WERI-Rb-1 (cell line): ENCODE results near the gene TAF8.

Experiments
- DNase-seq: peaks from one replicate; pipeline ENCODE4 v3.0.0-alpha.2; 2020
- H3K27ac ChIP-seq: fragments of 250-450 bp; sonication (Bioruptor Pico); 2 replicates; pipeline ENCODE4 v1.5.1; 2020; ENCODE audit warnings: mild to moderate bottlenecking, moderate library complexity
- H3K27me3 ChIP-seq: fragments of 250-450 bp; sonication (Bioruptor Pico); 2 replicates; pipeline ENCODE4 v1.5.1; 2021; ENCODE audit warnings: mild to moderate bottlenecking, low read depth, moderate library complexity; ENCODE audit not compliant: insufficient read depth, severe bottlenecking
- H3K36me3 ChIP-seq: fragments of 250-450 bp; sonication (Bioruptor Pico); 2 replicates; pipeline ENCODE4 v1.5.1; 2020; ENCODE audit warnings: mild to moderate bottlenecking, moderate library complexity
- H3K4me3 ChIP-seq: 2 replicates; pipeline ENCODE4 v1.5.1; 2011; ENCODE audit warnings: low read depth, mild to moderate bottlenecking, control low read depth, low read length
- H3K9me3 ChIP-seq: fragments of 250-450 bp; sonication (Bioruptor Pico); 2 replicates; pipeline ENCODE4 v1.5.1; 2021; ENCODE audit warnings: mild to moderate bottlenecking, moderate library complexity; ENCODE audit not compliant: severe bottlenecking
- TF ChIP-seq, protein P1 (sequence below): IDR thresholded peaks from 2 replicates; pipeline ENCODE4 v1.5.1; 2011; ENCODE audit warnings: low read depth, mild to moderate bottlenecking, control low read depth, inconsistent platforms, low read length

The TAF8 gene

DNA sequence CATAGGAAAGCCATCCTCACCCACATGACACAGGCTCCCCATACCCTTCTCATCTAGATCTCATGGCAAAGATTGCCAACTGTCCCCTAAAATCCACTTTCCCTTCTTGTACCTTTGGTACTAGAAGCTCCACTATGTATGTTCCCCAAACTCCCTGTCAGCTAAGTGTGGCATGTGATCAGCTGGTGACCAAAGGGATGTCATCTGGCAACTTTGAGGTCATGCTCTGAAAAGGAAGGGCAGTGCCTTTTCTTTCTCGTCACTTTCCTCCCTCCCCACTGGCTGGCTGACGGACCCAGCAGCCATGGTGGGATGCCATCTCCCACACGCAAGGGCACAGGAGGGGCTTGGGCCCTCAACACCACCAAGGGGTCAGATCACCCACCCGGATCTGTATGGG lies 23.8 kb upstream of the TAF8 start:
- Histone ChIP-seq H3K9me3 (no peaks in the 10 kb centered on the region), H3K27ac (no peak overlapping the region; the same call in 1 of the 2 replicates), H3K4me3 (no peak overlapping the region), H3K27me3 (no peaks in the 10 kb centered on the region), H3K36me3 (no peaks in the 10 kb centered on the region)
- TF ChIP-seq, protein P1, sequence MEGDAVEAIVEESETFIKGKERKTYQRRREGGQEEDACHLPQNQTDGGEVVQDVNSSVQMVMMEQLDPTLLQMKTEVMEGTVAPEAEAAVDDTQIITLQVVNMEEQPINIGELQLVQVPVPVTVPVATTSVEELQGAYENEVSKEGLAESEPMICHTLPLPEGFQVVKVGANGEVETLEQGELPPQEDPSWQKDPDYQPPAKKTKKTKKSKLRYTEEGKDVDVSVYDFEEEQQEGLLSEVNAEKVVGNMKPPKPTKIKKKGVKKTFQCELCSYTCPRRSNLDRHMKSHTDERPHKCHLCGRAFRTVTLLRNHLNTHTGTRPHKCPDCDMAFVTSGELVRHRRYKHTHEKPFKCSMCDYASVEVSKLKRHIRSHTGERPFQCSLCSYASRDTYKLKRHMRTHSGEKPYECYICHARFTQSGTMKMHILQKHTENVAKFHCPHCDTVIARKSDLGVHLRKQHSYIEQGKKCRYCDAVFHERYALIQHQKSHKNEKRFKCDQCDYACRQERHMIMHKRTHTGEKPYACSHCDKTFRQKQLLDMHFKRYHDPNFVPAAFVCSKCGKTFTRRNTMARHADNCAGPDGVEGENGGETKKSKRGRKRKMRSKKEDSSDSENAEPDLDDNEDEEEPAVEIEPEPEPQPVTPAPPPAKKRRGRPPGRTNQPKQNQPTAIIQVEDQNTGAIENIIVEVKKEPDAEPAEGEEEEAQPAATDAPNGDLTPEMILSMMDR = no peak
- no peak for DNase-seq

DNA sequence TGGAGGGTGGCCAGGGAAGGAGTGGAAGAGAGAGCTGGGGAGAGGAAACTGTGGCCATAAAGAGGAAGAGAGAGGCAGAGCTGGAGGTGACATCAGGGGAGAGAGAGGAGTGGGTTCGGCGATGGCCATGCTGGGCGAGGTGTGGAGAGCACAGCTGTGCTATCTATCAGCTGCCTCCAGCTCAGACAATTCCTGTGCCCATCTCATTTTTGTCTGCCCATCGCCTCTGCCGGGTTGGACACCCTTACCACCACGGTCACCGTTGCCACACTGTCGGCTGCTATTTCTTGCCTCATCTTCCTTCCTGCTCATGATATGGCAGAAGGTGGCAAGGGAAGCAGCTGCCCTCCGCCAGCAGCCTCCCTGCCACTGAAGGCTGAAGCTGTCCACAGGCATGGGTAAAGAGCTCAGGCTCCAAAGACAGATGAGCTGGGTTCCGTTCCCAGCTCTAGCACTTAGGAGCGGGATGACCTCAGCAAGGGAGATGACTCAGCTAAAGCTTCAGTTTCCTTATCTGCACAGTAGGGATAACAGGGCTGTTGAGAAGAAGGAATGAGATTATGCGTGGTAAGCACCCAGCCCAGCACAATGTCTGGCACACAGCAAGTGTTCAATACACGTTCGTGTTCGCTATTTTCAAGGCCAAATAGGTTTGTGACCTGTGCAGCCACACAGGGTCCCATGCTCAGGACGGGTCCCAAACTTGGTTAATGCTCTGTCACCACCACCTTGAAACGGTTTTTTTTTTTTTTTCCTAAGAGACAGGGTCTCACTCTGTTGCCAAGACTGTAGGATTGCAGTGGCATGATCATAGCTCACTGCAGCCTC lies 21.9 kb upstream of the TAF8 start:
- H3K4me3 ChIP-seq = no peak overlapping the region
- TF ChIP-seq, protein P1 = no peak
- no peak overlapping the region for H3K27ac ChIP-seq
- no peaks in the 10 kb centered on the region for H3K36me3 ChIP-seq
- no peaks in the 10 kb centered on the region for H3K27me3 ChIP-seq
- DNase-seq = no peak
- H3K9me3 ChIP-seq = no peaks in the 10 kb centered on the region

DNA sequence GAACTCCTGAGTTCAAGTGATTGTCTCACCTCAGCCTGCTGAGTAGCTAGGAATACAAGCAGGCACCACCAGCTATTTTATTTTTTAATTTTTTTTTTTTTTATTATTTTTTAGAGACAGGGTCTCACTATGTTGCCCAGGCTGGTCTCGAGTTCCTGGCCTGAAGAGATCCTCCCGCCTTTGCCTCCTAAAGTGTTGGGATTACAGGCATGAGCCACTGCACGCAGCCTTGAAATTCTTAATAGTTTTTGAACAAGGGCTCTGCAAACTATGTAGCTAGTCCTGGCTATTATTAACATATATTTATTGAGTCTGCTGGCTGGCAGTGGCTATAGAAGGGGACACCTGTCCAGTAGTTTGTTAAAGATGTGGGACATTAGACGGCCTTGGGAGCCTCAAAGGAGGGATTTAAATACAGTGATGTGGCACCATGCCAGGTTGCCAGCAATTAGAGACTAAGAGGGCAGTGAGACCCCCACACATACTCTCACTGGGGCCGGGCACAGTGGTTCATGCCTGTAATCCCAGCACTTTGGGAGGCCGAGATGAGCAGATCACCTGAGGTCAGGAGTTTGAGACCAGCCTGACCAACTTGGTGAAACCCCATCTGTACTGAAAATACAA lies 21.1 kb upstream of the TAF8 start:
- Histone ChIP-seq H3K27me3 (no peaks in the 10 kb centered on the region), H3K27ac (no peak overlapping the region; the same call in 1 of the 2 replicates), H3K4me3 (no peak overlapping the region), H3K36me3 (no peaks in the 10 kb centered on the region), H3K9me3 (no peaks in the 10 kb centered on the region)
- TF ChIP-seq, protein P1 = no peak
- DNase-seq = no peak

DNA sequence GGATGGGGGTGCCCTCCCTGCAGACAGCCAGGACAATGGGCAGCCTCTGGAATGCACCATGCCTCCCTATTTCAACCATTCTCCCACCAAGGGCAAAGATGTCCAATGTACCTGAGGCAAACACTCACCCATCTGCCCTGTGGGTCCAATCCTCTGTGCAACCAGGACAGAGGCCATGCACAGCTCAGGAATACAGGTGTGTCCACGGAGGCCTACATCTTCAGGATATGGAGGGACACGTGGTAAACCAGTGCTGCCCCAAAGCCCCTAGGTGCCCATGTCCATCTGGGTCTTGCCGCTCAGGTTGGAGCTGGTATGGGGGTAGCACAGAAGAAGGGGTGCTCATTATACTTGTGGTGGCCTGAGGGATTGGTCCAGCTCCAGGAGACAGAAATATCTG lies 20.4 kb upstream of the TAF8 start:
- H3K4me3 ChIP-seq = no peak overlapping the region
- no peaks in the 10 kb centered on the region for H3K27me3 ChIP-seq

DNA sequence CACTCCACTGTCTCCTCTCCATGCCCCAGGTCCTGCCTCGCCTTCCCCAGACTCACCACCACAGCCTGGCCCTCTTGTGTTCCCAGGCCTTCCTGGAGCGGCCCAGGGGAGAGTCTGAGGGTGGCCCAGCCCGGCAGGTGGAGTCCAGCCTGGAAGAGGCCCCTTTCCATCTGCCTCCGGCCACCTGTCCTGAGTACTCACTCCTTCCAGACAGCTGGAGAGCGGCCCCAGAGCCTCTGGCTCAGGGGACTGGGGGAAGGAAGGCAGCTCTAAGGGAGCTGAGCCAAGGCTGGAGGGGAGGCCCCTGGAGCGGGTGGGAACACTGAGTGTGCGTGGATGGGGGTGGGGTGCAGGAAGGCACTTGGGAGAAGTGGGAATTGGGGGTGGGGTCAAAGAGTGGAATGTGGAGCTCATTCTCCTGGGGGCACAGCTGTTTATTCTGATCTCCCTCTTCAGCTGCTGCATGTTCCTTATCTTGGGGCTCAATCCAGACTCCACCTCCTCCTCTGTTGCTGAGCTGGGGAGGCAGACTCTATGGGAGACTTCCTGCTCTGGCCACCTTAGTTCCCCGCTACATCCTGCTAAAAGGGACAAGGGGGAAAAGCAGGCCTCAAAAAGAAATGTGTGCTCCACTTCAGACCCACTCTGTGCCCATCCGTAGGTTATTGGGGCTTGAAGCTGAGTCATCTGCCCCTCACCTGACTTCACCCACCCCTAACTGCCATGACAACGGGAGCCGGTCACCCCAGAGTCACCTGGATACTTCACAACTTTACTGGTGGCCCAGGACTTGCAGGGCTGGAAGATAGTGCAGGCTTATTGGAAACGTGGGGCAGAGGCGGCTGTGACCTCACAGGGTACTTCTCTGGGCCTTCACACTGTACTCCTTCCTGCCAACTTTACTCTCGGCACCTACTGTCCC lies 19.5 kb upstream of the TAF8 start:
- Histone ChIP-seq H3K36me3 (no peaks in the 10 kb centered on the region), H3K27me3 (no peaks in the 10 kb centered on the region), H3K27ac (peak overlapping the region; percentile 61), H3K4me3 (no peak overlapping the region), H3K9me3 (no peaks in the 10 kb centered on the region)
- peak; percentile 76 for DNase-seq
- TF ChIP-seq, protein P1 = no peak

More for the DNA sequence above, 20.4 kb upstream of the TAF8 start:
- no peak for DNase-seq
- Histone ChIP-seq H3K9me3 (no peaks in the 10 kb centered on the region), H3K36me3 (no peaks in the 10 kb centered on the region), H3K27ac (peak overlapping the region; percentile 61; the same call in 1 of the 2 replicates)
- TF ChIP-seq, protein P1 = no peak
